Endodermal cell (in vitro differentiated cells): ENCODE data around the gene TOMM40L. TPM values are rescaled to one million over a fixed set of nuclear protein-coding genes. Genes with fewer than 3 reads are reported as not detected.
A peak's percentile ranks its signal among the peaks of the same experiment; 100 is the strongest.

Experiments used
- DNase-seq: peaks from one replicate; pipeline ENCODE4 v3.0.0-alpha.2; 2017
- H3K27ac ChIP-seq: 2 replicates; pipeline ENCODE4 v1.5.1; 2013; ENCODE audit warnings: mild to moderate bottlenecking, low read depth, low read length, moderate library complexity
- H3K27me3 ChIP-seq: 2 replicates; pipeline ENCODE4 v1.6.1; 2013; ENCODE audit warnings: mild to moderate bottlenecking, low read length, moderate library complexity; ENCODE audit not compliant: insufficient read depth, control insufficient read depth, poor library complexity, severe bottlenecking
- H3K36me3 ChIP-seq: 2 replicates; pipeline ENCODE4 v1.7.0; 2013; ENCODE audit warnings: mild to moderate bottlenecking, low read length, moderate library complexity; ENCODE audit not compliant: control insufficient read depth, insufficient read depth
- H3K4me1 ChIP-seq: one replicate; pipeline ENCODE4 v1.7.0; 2013; ENCODE audit warnings: low read length; ENCODE audit not compliant: control insufficient read depth, insufficient read depth
- H3K4me3 ChIP-seq: 2 replicates; pipeline ENCODE4 v1.5.1; 2013; ENCODE audit warnings: mild to moderate bottlenecking, low read length, moderate library complexity
- H3K9ac ChIP-seq: 2 replicates; pipeline ENCODE4 v1.6.1; 2013; ENCODE audit warnings: mild to moderate bottlenecking, low read length, moderate library complexity; ENCODE audit not compliant: poor library complexity, severe bottlenecking; ENCODE audit errors: extremely low read depth
- H3K9me3 ChIP-seq: 2 replicates; pipeline ENCODE4 v1.6.1; 2013; ENCODE audit warnings: mild to moderate bottlenecking, low read length, moderate library complexity; ENCODE audit not compliant: control insufficient read depth
- H3K27ac Mint-ChIP-seq: 2 replicates; pipeline ENCODE4 v1.8.0; 2020; ENCODE audit warnings: mixed read lengths
- H3K27me3 Mint-ChIP-seq: 2 replicates; pipeline ENCODE4 v1.8.0; 2021; ENCODE audit warnings: mild to moderate bottlenecking, mixed read lengths; ENCODE audit not compliant: insufficient read depth
- H3K36me3 Mint-ChIP-seq: 2 replicates; pipeline ENCODE4 v1.8.0; 2020; ENCODE audit warnings: low read depth, mixed read lengths
- H3K4me1 Mint-ChIP-seq: 2 replicates; pipeline ENCODE4 v1.8.0; 2020; ENCODE audit warnings: mixed read lengths
- H3K4me3 Mint-ChIP-seq: 2 replicates; pipeline ENCODE4 v1.8.0; 2020; ENCODE audit warnings: mild to moderate bottlenecking, moderate library complexity, mixed read lengths
- H3K9me3 Mint-ChIP-seq: 2 replicates; pipeline ENCODE4 v1.8.0; 2020; ENCODE audit warnings: mild to moderate bottlenecking, mixed read lengths
- whole genome bisulfite sequencing, 2 experiments: methylation state at CpG; one replicate each; pipeline versions ENCODE4 v1.1.5 to v1.1.7; 2013; ENCODE audit warnings: missing lambda C conversion rate in 2 of 2, mixed read lengths in 1 of 2; ENCODE audit not compliant: insufficient coverage in 1 of 2, insufficient read length in 1 of 2; 5-methylcytosine and 5-hydroxymethylcytosine counted together
- total RNA-seq, 2 donors: library from RNA; stranded (reverse); fragmentation: NEBNext Ultra II Directional in 1 of 2; extraction: Animal tissue kit (Norgen Biotek cat#: 25700) in 1 of 2; gene quantifications; 2 replicates in 1 of 2; 3 replicates in 1 of 2; pipeline ENCODE4 v1.2.1, GENCODE V29; 2021
- TF ChIP-seq, protein P1 (sequence below): fragments of 200-600 bp; sonication (generic); conservative IDR thresholded peaks from 2 replicates; pipeline ENCODE4 v1.5.0; 2021; ENCODE audit warnings: antibody characterized with exemption, mild to moderate bottlenecking

The TOMM40L gene
- total RNA-seq, 2 donors from 2014 or later: 9.0 to 11.6 TPM

GRCh38 chr1:161259765-161260164 lies 33.9 kb downstream of the TOMM40L start:
- H3K27ac Mint-ChIP-seq: no peak overlapping the region
- H3K27me3 Mint-ChIP-seq: peaks cover 62% of the 10 kb centered on the region
- Histone ChIP-seq H3K36me3 (no peaks in the 10 kb centered on the region), H3K27ac (no peak overlapping the region), H3K9ac (no peak overlapping the region), H3K9me3 (peaks cover 26% of the 10 kb centered on the region), H3K4me1 (peaks cover 4% of the 10 kb centered on the region), H3K27me3 (peaks cover 38% of the 10 kb centered on the region), H3K4me3 (no peak overlapping the region)
- peak overlapping the region; percentile 58 for H3K4me3 Mint-ChIP-seq
- no peak for DNase-seq
- peaks cover 26% of the 10 kb centered on the region for H3K9me3 Mint-ChIP-seq
- TF ChIP-seq, protein P1, sequence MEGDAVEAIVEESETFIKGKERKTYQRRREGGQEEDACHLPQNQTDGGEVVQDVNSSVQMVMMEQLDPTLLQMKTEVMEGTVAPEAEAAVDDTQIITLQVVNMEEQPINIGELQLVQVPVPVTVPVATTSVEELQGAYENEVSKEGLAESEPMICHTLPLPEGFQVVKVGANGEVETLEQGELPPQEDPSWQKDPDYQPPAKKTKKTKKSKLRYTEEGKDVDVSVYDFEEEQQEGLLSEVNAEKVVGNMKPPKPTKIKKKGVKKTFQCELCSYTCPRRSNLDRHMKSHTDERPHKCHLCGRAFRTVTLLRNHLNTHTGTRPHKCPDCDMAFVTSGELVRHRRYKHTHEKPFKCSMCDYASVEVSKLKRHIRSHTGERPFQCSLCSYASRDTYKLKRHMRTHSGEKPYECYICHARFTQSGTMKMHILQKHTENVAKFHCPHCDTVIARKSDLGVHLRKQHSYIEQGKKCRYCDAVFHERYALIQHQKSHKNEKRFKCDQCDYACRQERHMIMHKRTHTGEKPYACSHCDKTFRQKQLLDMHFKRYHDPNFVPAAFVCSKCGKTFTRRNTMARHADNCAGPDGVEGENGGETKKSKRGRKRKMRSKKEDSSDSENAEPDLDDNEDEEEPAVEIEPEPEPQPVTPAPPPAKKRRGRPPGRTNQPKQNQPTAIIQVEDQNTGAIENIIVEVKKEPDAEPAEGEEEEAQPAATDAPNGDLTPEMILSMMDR: no peak
- 94% methylated on average over 1 of the region's 1 CpG; no CpG with 5 or more reads in 1 of the 2 experiments for WGBS, 2 experiments
- H3K4me1 Mint-ChIP-seq: peaks cover 37% of the 10 kb centered on the region
- peaks cover 7% of the 10 kb centered on the region for H3K36me3 Mint-ChIP-seq

- H3K27ac Mint-ChIP-seq: no peak overlapping the region
- TF ChIP-seq, protein P1: no peak
- no peak overlapping the region for H3K9ac ChIP-seq
- peaks cover 7% of the 10 kb centered on the region for H3K36me3 Mint-ChIP-seq
- peaks cover 4% of the 10 kb centered on the region for H3K4me1 ChIP-seq
- DNase-seq: no peak
- peaks cover 26% of the 10 kb centered on the region for H3K9me3 ChIP-seq
- H3K4me3 ChIP-seq: no peak overlapping the region
- peaks cover 33% of the 10 kb centered on the region for H3K4me1 Mint-ChIP-seq
- H3K4me3 Mint-ChIP-seq: no peak overlapping the region
- H3K36me3 ChIP-seq: no peaks in the 10 kb centered on the region
- H3K27me3 Mint-ChIP-seq: peaks cover 64% of the 10 kb centered on the region
- H3K27ac ChIP-seq: no peak overlapping the region
- H3K27me3 ChIP-seq: peaks cover 38% of the 10 kb centered on the region
- 73 to 76% methylated on average over 4 to 8 of the region's 9 CpGs for WGBS, 2 experiments
- peaks cover 26% of the 10 kb centered on the region for H3K9me3 Mint-ChIP-seq
Measured at GRCh38 chr1:161260376-161261260, 34.8 kb downstream of the TOMM40L start.

DNA sequence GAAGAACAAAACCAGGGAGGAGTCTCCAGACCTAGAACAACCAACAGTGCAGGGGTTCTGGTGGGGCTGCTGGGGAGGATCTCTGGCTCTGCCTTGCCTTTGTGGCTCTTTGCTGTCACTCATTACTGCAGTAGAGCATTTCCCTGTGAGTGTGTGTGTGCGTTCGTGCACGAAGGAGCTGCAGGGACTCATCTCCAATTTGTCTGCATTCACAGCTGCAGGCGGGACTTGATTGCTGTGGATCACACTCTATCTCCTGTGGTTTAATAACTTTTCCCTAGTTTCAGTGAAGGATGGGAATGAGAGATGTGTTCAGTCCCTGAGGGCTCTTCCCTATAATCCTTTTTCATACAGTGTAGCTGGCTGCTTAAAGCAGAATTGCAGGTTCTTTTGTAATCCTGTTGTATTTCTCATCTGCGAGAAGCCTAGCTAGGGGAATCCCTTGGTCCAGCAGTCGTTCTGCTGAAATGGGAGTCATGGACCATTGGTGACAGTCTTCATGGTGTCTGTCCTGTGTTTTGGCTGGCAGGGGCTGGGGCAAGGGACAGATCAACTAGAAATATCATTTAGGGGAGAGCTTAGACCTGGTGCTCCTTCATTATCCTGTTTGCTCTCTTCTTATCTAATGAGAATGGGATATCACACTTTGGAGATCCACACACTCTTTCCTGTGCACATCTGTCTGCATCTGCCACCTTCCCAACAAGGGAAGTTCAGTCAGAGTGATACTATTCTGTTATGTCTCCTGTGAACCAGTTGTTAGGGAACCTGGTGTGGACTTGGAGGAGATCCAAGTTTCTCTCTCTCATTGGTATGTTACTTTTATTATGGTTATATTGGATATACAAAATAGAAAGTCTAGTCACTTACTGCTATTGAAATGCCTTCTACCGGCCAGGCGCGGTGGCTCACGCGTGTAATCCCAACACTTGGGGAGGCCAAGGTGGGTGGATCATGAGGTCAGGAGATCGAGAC lies 35.7 kb downstream of the TOMM40L start:
- H3K4me1 Mint-ChIP-seq: peaks cover 34% of the 10 kb centered on the region
- no peak overlapping the region for H3K27ac Mint-ChIP-seq
- DNase-seq: no peak
- Histone ChIP-seq H3K4me3 (no peak overlapping the region), H3K4me1 (peaks cover 9% of the 10 kb centered on the region), H3K9me3 (peaks cover 24% of the 10 kb centered on the region), H3K9ac (no peak overlapping the region), H3K36me3 (no peaks in the 10 kb centered on the region), H3K27ac (no peak overlapping the region), H3K27me3 (peaks cover 38% of the 10 kb centered on the region)
- TF ChIP-seq, protein P1: no peak
- WGBS, 2 experiments: 85% methylated on average over 7 to 11 of the region's 12 CpGs
- peaks cover 22% of the 10 kb centered on the region for H3K9me3 Mint-ChIP-seq
- H3K27me3 Mint-ChIP-seq: peaks cover 64% of the 10 kb centered on the region
- H3K36me3 Mint-ChIP-seq: peaks cover 7% of the 10 kb centered on the region
- no peak overlapping the region for H3K4me3 Mint-ChIP-seq
